Neuronal stem cell (in vitro differentiated cells): ENCODE measurements around the gene SBNO2.

ENCODE experiments used
- DNase-seq: peaks from one replicate; pipeline ENCODE4 v3.0.0-alpha.2; 2013; ENCODE audit warnings: low spot score
- H2AFZ ChIP-seq: one replicate; pipeline ENCODE4 v1.6.1; 2013; ENCODE audit warnings: mild to moderate bottlenecking, low read length, inconsistent platforms
- H2AK5ac ChIP-seq: 2 replicates; pipeline ENCODE4 v1.6.1; 2013; ENCODE audit warnings: low read depth, mild to moderate bottlenecking, inconsistent platforms, low read length, moderate library complexity, mixed read lengths
- H2BK120ac ChIP-seq: 2 replicates; pipeline ENCODE4 v1.6.1; 2013; ENCODE audit warnings: low read depth, mild to moderate bottlenecking, inconsistent platforms, low read length, moderate library complexity, mixed read lengths
- H2BK12ac ChIP-seq: one replicate; pipeline ENCODE4 v1.6.1; 2013; ENCODE audit warnings: low read length, inconsistent platforms
- H2BK15ac ChIP-seq: 2 replicates; pipeline ENCODE4 v1.6.1; 2013; ENCODE audit warnings: mild to moderate bottlenecking, low read length, inconsistent platforms, mixed read lengths
- H2BK5ac ChIP-seq: one replicate; pipeline ENCODE4 v1.6.1; 2013; ENCODE audit warnings: inconsistent platforms, mild to moderate bottlenecking, low read length, moderate library complexity
- H3K14ac ChIP-seq: one replicate; pipeline ENCODE4 v1.6.1; 2013; ENCODE audit warnings: low read length, inconsistent platforms
- H3K18ac ChIP-seq: 2 replicates; pipeline ENCODE4 v1.6.1; 2013; ENCODE audit warnings: low read length, inconsistent platforms
- H3K23ac ChIP-seq: 2 replicates; pipeline ENCODE4 v1.6.1; 2013; ENCODE audit warnings: low read depth, mild to moderate bottlenecking, mixed read lengths, low read length, inconsistent platforms; ENCODE audit not compliant: poor library complexity
- H3K27ac ChIP-seq: replicated peaks from 3 replicates; pipeline ENCODE4 v1.5.1; 2013; ENCODE audit warnings: low read length, inconsistent platforms
- H3K27me3 ChIP-seq, 3 experiments: 2 replicates each; pipeline ENCODE4 v1.6.1; 2013; ENCODE audit warnings: low read length in 3 of 3, mild to moderate bottlenecking in 2 of 3, inconsistent platforms in 1 of 3, low read depth in 1 of 3, mixed read lengths in 1 of 3, moderate library complexity in 1 of 3; ENCODE audit not compliant: control insufficient read depth in 3 of 3, insufficient read depth in 3 of 3
- H3K36me3 ChIP-seq, 2 donors: replicated peaks in 1 of 2; 2 replicates each; pipeline ENCODE4 v1.6.1; 2013; ENCODE audit warnings: low read length in 2 of 2; ENCODE audit not compliant: control insufficient read depth in 2 of 2, insufficient read depth in 2 of 2
- H3K4ac ChIP-seq: 2 replicates; pipeline ENCODE4 v1.6.1; 2013; ENCODE audit warnings: inconsistent platforms, mild to moderate bottlenecking, low read length, moderate library complexity
- H3K4me1 ChIP-seq, 2 donors: 1 replicate in 1 of 2; 2 replicates in 1 of 2; pipeline ENCODE4 v1.6.1; 2013; ENCODE audit warnings: low read length in 2 of 2, low read depth in 1 of 2; ENCODE audit not compliant: control insufficient read depth in 2 of 2, insufficient read depth in 1 of 2
- H3K4me2 ChIP-seq: one replicate; pipeline ENCODE4 v1.6.1; 2013; ENCODE audit warnings: mild to moderate bottlenecking, low read length, inconsistent platforms; ENCODE audit not compliant: insufficient read depth, poor library complexity, severe bottlenecking
- H3K4me3 ChIP-seq, 2 donors: 2 replicates each; pipeline ENCODE4 v1.5.1; 2013; ENCODE audit warnings: low read length in 2 of 2, mild to moderate bottlenecking in 2 of 2, inconsistent platforms in 1 of 2, moderate library complexity in 1 of 2
- H3K79me1 ChIP-seq: one replicate; pipeline ENCODE4 v1.6.1; 2013; ENCODE audit warnings: low read depth, mild to moderate bottlenecking, inconsistent platforms, low read length, moderate library complexity
- H3K9ac ChIP-seq: one replicate; pipeline ENCODE4 v1.6.1; 2013; ENCODE audit warnings: mild to moderate bottlenecking, low read depth, low read length, inconsistent platforms; ENCODE audit not compliant: poor library complexity
- H3K9me3 ChIP-seq, 2 donors: replicated peaks in 1 of 2; 2 replicates each; pipeline versions ENCODE3 to v1.6.1; 2013; ENCODE audit warnings: low read length in 2 of 2, mild to moderate bottlenecking in 2 of 2, inconsistent platforms in 1 of 2, low read depth in 1 of 2, mixed read lengths in 1 of 2, moderate library complexity in 1 of 2; ENCODE audit not compliant: control insufficient read depth in 2 of 2, insufficient read depth in 1 of 2
- H4K8ac ChIP-seq: one replicate; pipeline ENCODE4 v1.6.1; 2013; ENCODE audit warnings: low read depth, mild to moderate bottlenecking, inconsistent platforms, low read length, moderate library complexity
- H4K91ac ChIP-seq: one replicate; pipeline ENCODE4 v1.6.1; 2013; ENCODE audit warnings: low read length, low read depth, mild to moderate bottlenecking, inconsistent platforms; ENCODE audit not compliant: poor library complexity
- WGBS, 2 donors: extraction: QIAGEN DNeasy Blood & Tissue Kit; methylation state at CpG; one replicate each; pipeline ENCODE4 v1.1.7; 2013; ENCODE audit warnings: missing lambda C conversion rate in 2 of 2, mixed read lengths in 1 of 2; ENCODE audit not compliant: insufficient read length in 2 of 2, insufficient replicate concordance in 1 of 2; ENCODE audit errors: extremely low coverage in 2 of 2; 5-methylcytosine and 5-hydroxymethylcytosine counted together

The SBNO2 gene

DNA sequence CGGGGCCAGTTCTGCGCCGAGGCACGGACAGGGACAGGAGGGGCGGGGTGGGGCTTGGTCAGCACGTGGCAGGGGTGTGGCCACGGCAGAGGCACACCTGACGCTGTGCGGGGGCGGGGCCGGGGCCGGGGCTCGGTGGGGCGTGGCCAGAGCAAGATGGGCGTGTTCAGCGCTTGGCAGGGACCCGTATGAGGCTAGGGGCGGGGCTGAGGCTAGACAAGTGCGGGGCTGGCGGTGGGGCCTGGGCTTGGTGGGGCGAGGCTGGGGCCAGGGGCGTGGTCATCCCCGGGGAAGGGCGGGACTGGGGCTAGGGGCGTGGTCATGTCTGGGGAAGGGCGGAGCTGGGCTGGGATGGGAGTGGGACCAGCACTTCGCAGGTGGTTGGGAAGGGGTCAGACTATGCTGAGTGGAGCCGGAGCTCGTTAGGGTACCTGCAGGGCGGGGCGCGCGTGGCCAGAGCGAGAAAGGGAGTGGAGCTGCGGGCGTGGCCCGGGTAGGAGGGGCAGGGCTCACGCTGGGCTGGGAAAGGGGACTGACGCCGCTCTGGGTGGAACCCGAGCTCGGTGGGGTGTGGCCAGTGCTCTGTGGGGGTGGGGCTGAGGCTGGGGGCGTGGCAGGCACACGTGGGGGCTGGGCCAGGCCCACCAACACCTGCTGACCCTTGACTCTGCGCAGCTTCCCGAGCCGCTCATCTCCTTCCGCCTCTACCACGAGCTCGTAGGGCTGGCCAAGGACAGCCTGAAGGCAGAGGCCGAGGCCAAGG, 91.7 kb downstream of the SBNO2 start:
- peak overlapping the region; percentile 52 for H3K4me2 ChIP-seq
- no peak overlapping the region for H3K27ac ChIP-seq
- peaks cover 11 to 67% of the 10 kb centered on the region in 2 donors for H3K36me3 ChIP-seq
- no peak overlapping the region for H2BK15ac ChIP-seq
- no peaks in the 10 kb centered on the region for H3K27me3 ChIP-seq
- no peak overlapping the region for H2BK5ac ChIP-seq
- no peak overlapping the region for H3K4ac ChIP-seq
- no peak overlapping the region for H2BK120ac ChIP-seq
- peaks cover 0 to 2% of the 10 kb centered on the region in 2 donors for H3K4me1 ChIP-seq
- H3K18ac ChIP-seq: peak overlapping the region; percentile 93
- peak overlapping the region; percentile 4 for H3K9ac ChIP-seq
- no peak overlapping the region for H4K8ac ChIP-seq
- H3K4me3 ChIP-seq: peak overlapping the region in 1 of 2 donors; percentile 24
- H4K91ac ChIP-seq: no peak overlapping the region
- DNase-seq: peak; percentile 69
- no CpG with 5 or more reads among the region's 51 CpGs for WGBS, 2 donors
- H2BK12ac ChIP-seq: no peak overlapping the region
- H2AK5ac ChIP-seq: peak overlapping the region; percentile 75
- no peak overlapping the region for H2AFZ ChIP-seq
- no peak overlapping the region for H3K14ac ChIP-seq
- H3K23ac ChIP-seq: peak overlapping the region; percentile 98
- peaks cover 6% of the 10 kb centered on the region for H3K79me1 ChIP-seq
- no peaks in the 10 kb centered on the region for H3K9me3 ChIP-seq

DNA sequence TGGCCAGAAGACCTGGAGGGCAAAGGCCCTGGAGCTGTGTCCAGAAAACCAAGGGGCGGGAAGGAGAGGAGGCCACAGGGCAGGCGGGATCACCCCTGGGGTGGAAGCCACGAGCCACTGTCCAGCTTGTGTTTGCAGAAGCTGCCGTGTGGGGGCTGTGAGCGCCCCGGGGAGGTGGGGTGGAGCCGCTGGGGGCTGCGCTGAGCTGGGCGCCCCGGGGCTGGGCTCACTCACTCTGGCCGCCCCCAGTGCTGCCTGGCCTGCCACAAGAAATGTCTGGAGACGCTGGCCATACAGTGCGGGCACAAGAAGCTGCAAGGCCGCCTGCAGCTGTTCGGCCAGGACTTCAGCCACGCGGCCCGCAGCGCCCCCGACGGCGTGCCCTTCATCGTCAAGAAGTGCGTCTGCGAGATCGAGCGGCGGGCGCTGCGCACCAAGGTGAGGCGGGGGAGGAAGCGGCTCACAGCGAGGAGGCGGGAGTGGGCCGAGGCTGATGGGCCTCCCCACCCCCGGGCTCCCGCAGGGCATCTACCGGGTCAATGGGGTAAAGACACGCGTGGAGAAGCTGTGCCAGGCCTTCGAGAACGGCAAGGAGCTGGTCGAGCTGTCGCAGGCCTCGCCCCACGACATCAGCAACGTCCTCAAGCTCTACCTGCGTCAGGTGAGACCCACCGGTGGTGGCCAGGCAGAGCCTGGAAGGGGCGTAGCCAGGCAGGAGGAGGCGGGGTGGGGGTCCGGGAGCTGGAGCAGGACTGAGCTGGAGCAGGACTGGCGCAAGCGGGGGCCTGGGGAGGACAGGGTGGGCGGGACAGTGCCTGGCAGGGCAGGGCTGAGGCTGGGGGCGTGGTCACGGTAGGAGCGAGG, 92.5 kb downstream of the SBNO2 start:
- no peak overlapping the region for H2BK12ac ChIP-seq
- H3K79me1 ChIP-seq: peaks cover 6% of the 10 kb centered on the region
- no peaks in the 10 kb centered on the region for H3K27me3 ChIP-seq
- no peak for DNase-seq
- H3K9me3 ChIP-seq: no peaks in the 10 kb centered on the region
- H3K4ac ChIP-seq: no peak overlapping the region
- H4K91ac ChIP-seq: no peak overlapping the region
- no CpG with 5 or more reads among the region's 58 CpGs for WGBS, 2 donors
- H2BK5ac ChIP-seq: peak overlapping the region; percentile 66
- H2AK5ac ChIP-seq: peak overlapping the region; percentile 88
- H2BK120ac ChIP-seq: no peak overlapping the region
- H2AFZ ChIP-seq: no peak overlapping the region
- H4K8ac ChIP-seq: no peak overlapping the region
- H3K4me3 ChIP-seq: peak overlapping the region in 1 of 2 donors; percentile 27
- H3K36me3 ChIP-seq: peaks cover 9 to 62% of the 10 kb centered on the region in 2 donors
- H2BK15ac ChIP-seq: peak overlapping the region; percentile 58
- no peak overlapping the region for H3K9ac ChIP-seq
- H3K4me2 ChIP-seq: no peak overlapping the region
- H3K4me1 ChIP-seq: peaks cover 0 to 2% of the 10 kb centered on the region in 2 donors
- H3K23ac ChIP-seq: peak overlapping the region; percentile 95
- H3K18ac ChIP-seq: peak overlapping the region; percentile 89
- H3K14ac ChIP-seq: no peak overlapping the region
- H3K27ac ChIP-seq: no peak overlapping the region

DNA sequence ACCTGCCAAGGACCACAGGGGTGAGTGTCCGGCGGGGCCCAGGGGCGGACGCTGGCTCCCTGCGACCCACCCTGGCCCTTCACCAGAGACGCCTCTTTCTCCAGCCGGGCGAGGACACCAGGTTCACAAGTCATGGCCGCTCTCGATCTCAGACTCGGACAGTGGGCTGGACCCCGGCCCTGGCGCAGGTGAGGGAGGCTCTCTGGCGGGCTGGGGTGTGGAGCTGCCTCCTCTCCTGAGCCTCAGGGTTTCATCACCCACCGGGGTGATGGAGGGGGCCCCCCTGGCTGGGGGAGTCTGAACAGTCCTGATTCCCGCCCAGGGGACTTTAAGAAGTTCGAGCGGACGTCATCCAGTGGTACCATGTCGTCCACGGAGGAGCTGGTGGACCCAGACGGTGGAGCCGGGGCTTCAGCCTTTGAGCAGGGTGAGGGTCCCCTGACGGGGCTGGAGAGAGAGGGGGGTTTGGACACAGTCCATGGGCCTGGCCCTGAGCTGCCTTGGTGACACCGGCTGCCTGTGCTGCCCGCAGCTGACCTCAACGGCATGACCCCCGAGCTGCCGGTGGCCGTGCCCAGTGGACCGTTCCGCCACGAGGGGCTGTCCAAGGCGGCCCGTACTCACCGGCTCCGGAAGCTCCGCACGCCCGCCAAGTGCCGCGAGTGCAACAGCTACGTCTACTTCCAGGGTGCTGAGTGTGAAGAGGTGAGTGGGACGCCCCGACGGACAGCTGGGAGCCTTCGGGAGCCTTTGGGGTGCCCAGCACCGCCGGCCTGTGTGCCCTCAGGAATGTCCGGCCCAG, 93.5 kb downstream of the SBNO2 start:
- peak overlapping the region; percentile 37 for H2BK15ac ChIP-seq
- H2AK5ac ChIP-seq: no peak overlapping the region
- H3K14ac ChIP-seq: no peak overlapping the region
- no peak overlapping the region for H2BK120ac ChIP-seq
- H3K27me3 ChIP-seq: no peaks in the 10 kb centered on the region
- H3K23ac ChIP-seq: no peak overlapping the region
- no peak overlapping the region for H2AFZ ChIP-seq
- H3K36me3 ChIP-seq: peaks cover 13 to 59% of the 10 kb centered on the region in 2 donors
- H3K9ac ChIP-seq: peak overlapping the region; percentile 60
- no peak overlapping the region for H3K4ac ChIP-seq
- peak overlapping the region; percentile 84 for H2BK5ac ChIP-seq
- no peak for DNase-seq
- no peak overlapping the region for H4K91ac ChIP-seq
- peak overlapping the region; percentile 41 for H2BK12ac ChIP-seq
- H3K4me3 ChIP-seq: no peak overlapping the region
- H3K9me3 ChIP-seq: no peaks in the 10 kb centered on the region
- H3K18ac ChIP-seq: no peak overlapping the region
- peaks cover 6% of the 10 kb centered on the region for H3K79me1 ChIP-seq
- no peak overlapping the region for H3K4me2 ChIP-seq
- H4K8ac ChIP-seq: no peak overlapping the region
- H3K4me1 ChIP-seq: peaks cover 0 to 2% of the 10 kb centered on the region in 2 donors
- H3K27ac ChIP-seq: no peak overlapping the region
- WGBS, 2 donors: no CpG with 5 or more reads among the region's 50 CpGs
